Breast epithelium (tissue), 4 donors: ENCODE measurements around the gene NEO1. TPM values are rescaled to one million over a fixed set of nuclear protein-coding genes. Genes with fewer than 3 reads are reported as not detected.
A peak's percentile ranks its signal among the peaks of the same experiment; 100 is the strongest.

Experiments
- DNase-seq, 2 donors: peaks; one replicate each; pipeline ENCODE4 v3.0.0-alpha.2; 2019; ENCODE audit warnings: low spot score in 2 of 2
- H3K27ac ChIP-seq, 2 donors: fragments of 200-600 bp; sonication (generic) in 1 of 2; one replicate each; pipeline ENCODE4 v1.5.1; 2016 to 2019; ENCODE audit warnings: mild to moderate bottlenecking in 1 of 2
- H3K27me3 ChIP-seq, 2 donors: fragments of 200-600 bp; sonication (generic) in 1 of 2; one replicate each; pipeline versions ENCODE4 v1.5.1 to v1.6.0; 2017 to 2019; ENCODE audit warnings: control low read depth in 1 of 2, mild to moderate bottlenecking in 1 of 2
- H3K36me3 ChIP-seq: fragments of 200-600 bp; one replicate; pipeline ENCODE4 v1.5.1; 2019
- H3K4me1 ChIP-seq, 2 donors: fragments of 200-600 bp; sonication (generic); one replicate each; pipeline ENCODE4 v1.5.1; 2016 to 2019; ENCODE audit warnings: control low read depth in 1 of 2
- H3K4me3 ChIP-seq, 3 donors: fragments of 200-600 bp; sonication (generic); 1 replicate in 2 of 3; 2 replicates in 1 of 3; pipeline ENCODE4 v1.5.1; 2016 to 2019; ENCODE audit warnings: mild to moderate bottlenecking in 3 of 3, moderate library complexity in 2 of 3
- H3K9me3 ChIP-seq, 2 donors: fragments of 200-600 bp; sonication (generic) in 1 of 2; one replicate each; pipeline ENCODE4 v1.5.1; 2016 to 2019; ENCODE audit warnings: control low read depth in 1 of 2
- POLR2A ChIP-seq: fragments of 450-650 bp; IDR thresholded peaks from one replicate; pipeline ENCODE4 v1.6.1; 2016; ENCODE audit warnings: antibody characterized with exemption, mild to moderate bottlenecking, moderate library complexity
- POLR2AphosphoS5 ChIP-seq, 3 donors: sonication (generic); formaldehyde crosslinking; IDR thresholded peaks; one replicate each; pipeline ENCODE4 v1.6.1; 2017; ENCODE audit warnings: antibody characterized with exemption in 3 of 3
- intact Hi-C: fragments of 100-400 bp; cut with DNase I; formaldehyde crosslinking; loops from one replicate; pipeline ENCODE4 v1.15.1; 2023; ENCODE audit warnings: low total_unique reads
- total RNA-seq, 3 donors: library from RNA; depleted of rRNA; stranded (reverse); fragments of >200 nt; gene quantifications; one replicate each; pipeline ENCODE4 v1.1.0, GENCODE V29; 2016
- TF ChIP-seq, protein P1 (sequence below), 3 donors: fragments of 450-650 bp; IDR thresholded peaks; one replicate each; pipeline ENCODE4 v1.5.1; 2016 to 2017; ENCODE audit warnings: antibody characterized with exemption in 3 of 3, mild to moderate bottlenecking in 3 of 3, moderate library complexity in 3 of 3

Gene NEO1
- total RNA-seq, 3 donors from 2014 or later, result 21.3 to 66.3 (median 27.5) TPM

DNA sequence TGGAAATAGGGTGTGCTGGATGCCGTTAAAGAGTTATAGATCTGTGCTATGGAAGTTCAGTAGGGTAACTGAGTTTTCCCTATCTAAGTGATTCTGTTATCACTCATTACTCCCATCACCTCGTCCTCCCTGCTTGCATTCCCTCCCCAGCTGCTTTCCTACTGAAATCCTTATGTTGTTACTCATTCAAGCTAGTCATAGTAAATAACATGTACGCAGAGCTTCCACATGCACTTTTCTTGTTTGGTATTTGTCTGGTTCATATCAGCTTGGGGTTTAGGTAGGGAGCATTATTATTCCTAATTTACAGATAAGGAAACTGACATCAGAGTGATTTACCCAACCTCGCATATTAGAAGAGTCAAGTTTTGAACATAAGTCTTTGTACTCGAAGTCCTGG lies 181.4 kb downstream of the NEO1 start:
- Histone ChIP-seq H3K36me3 (no peaks in the 10 kb centered on the region), H3K27ac (no peak overlapping the region), H3K27me3 (no peaks in the 10 kb centered on the region), H3K4me3 (no peak overlapping the region), H3K9me3 (no peaks in the 10 kb centered on the region), H3K4me1 (no peaks in the 10 kb centered on the region)
- no peak for TF ChIP-seq POLR2A
- no peak for TF ChIP-seq POLR2AphosphoS5 (IDR thresholded peaks at IDR 0.05)
- TF ChIP-seq, protein P1, sequence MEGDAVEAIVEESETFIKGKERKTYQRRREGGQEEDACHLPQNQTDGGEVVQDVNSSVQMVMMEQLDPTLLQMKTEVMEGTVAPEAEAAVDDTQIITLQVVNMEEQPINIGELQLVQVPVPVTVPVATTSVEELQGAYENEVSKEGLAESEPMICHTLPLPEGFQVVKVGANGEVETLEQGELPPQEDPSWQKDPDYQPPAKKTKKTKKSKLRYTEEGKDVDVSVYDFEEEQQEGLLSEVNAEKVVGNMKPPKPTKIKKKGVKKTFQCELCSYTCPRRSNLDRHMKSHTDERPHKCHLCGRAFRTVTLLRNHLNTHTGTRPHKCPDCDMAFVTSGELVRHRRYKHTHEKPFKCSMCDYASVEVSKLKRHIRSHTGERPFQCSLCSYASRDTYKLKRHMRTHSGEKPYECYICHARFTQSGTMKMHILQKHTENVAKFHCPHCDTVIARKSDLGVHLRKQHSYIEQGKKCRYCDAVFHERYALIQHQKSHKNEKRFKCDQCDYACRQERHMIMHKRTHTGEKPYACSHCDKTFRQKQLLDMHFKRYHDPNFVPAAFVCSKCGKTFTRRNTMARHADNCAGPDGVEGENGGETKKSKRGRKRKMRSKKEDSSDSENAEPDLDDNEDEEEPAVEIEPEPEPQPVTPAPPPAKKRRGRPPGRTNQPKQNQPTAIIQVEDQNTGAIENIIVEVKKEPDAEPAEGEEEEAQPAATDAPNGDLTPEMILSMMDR (IDR thresholded peaks at IDR 0.05), result no peak
- DNase-seq, result no peak
- intact Hi-C loops, result no loop called here

DNA sequence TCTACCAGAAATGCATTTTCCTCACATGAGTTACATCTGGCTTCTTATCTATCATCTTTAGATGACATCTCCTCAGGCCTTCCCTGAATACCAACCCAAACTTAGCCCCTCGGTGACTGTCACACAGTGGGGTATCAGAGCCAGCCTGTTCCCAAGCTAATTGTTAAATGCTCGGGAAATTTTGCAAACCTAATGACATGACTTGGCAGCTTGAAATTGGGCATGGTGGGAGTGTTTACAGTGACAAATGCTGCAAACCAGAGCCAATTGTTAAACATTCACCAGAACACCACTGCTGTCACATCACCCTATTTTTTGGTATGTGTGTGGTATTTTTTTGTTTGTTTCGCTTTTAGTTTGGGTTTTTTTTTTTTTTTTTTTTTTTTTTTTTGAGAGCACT lies 185.6 kb downstream of the NEO1 start:
- H3K4me3 ChIP-seq, result no peak overlapping the region
- TF ChIP-seq, protein P1 (IDR thresholded peaks at IDR 0.05), result no peak
- TF ChIP-seq POLR2AphosphoS5 (IDR thresholded peaks at IDR 0.05) (no peak), POLR2A (no peak)

DNA sequence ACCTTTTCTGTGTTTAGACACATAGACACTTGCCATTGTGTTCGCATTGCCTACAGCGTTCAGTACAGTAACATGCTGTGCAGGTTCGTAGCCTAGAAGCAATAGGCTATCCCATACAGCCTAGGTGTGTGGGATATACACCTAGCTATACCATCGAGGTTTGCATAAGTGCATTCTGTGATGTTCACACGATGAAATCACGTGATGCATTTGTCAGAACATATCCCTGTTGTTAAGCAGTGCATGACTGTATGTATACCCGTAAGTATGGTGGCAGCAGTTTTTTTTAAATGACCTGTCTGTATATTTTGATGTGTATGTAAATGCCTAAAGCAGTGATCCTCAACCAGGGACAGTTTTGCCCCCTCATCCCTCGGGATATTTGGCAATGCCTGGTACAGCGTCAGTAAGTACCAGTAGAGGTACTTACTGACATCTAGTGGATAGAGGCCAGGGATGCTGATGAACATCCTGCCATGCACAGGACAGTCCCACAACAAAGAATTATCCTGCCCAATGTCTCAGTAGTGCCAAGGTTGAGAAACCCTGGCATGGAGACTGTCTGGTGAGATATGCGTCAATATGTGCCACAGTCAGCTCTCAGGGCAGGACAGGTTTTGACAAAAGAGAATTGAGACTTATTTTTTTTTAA lies 187.4 kb downstream of the NEO1 start:
- no peak overlapping the region for H3K4me3 ChIP-seq
- TF ChIP-seq, protein P1 (IDR thresholded peaks at IDR 0.05), result no peak
- no peak for TF ChIP-seq POLR2A
- no peak for TF ChIP-seq POLR2AphosphoS5 (IDR thresholded peaks at IDR 0.05)
- no peaks in the 10 kb centered on the region for H3K27me3 ChIP-seq
- no peak overlapping the region for H3K27ac ChIP-seq
- H3K4me1 ChIP-seq, result no peaks in the 10 kb centered on the region
- no peaks in the 10 kb centered on the region for H3K9me3 ChIP-seq
- intact Hi-C loops, result no loop called here
- no peaks in the 10 kb centered on the region for H3K36me3 ChIP-seq
- DNase-seq, result no peak

More for the DNA sequence above, 185.6 kb downstream of the NEO1 start:
- H3K27ac ChIP-seq, result no peak overlapping the region
- intact Hi-C loops, result no loop called here
- no peaks in the 10 kb centered on the region for H3K9me3 ChIP-seq
- no peaks in the 10 kb centered on the region for H3K27me3 ChIP-seq
- DNase-seq, result no peak
- H3K4me1 ChIP-seq, result no peaks in the 10 kb centered on the region
- no peaks in the 10 kb centered on the region for H3K36me3 ChIP-seq

DNA sequence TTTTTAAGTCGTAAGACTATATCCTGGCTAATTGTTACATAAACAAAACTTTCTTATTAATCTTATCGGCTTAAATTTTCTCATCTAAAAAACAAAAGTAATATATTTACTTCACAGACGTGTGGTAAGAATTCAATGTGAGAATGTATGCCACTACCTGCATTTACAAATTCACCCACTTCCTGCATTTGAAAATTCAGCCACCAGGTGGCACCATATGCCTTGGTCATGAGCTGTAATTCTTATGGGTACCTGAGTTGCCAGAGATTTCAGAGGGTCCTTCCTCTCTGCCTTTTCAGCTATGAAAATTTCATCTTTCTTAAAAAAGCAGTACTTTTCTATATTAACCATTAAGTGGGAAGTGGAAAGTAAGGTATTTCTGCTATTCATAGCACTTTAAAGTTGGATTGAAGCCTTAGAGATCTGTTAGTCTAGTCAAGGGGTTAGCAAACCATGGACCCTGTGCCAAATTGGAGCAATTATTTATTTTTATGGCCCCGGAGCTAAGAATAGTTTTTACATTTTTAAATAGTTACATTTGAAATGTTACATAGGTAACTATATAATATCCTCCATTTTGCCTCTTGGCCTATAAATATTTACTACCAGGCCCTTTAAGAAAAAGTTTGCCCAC lies 188.7 kb downstream of the NEO1 start:
- H3K4me3 ChIP-seq, result no peak overlapping the region
- H3K4me1 ChIP-seq, result no peaks in the 10 kb centered on the region
- no peaks in the 10 kb centered on the region for H3K27me3 ChIP-seq
- peak; percentile 58 to 70 for DNase-seq
- intact Hi-C loops, result no loop called here
- H3K36me3 ChIP-seq, result no peaks in the 10 kb centered on the region
- TF ChIP-seq, protein P1 (IDR thresholded peaks at IDR 0.05), result peak; percentile 62 to 72 (median 68)
- no peak for TF ChIP-seq POLR2AphosphoS5 (IDR thresholded peaks at IDR 0.05)
- no peak overlapping the region for H3K27ac ChIP-seq
- no peaks in the 10 kb centered on the region for H3K9me3 ChIP-seq

DNA sequence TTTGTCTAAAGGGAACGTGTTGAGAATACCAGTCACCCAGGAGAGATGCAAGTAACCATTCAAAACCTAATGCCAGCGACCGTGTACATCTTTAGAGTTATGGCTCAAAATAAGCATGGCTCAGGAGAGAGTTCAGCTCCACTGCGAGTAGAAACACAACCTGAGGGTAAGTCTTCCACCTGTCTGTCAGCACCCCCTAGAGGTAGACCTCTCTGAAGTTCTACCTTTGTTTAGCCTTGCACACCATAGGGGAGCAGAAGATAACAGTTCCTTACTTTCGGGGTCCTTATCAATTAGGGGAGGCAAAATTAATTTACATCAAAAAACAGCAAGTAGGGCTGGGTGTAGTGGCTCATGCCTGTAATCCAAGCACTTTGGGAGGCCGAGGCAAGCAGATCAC lies 192.1 kb downstream of the NEO1 start:
- intact Hi-C loops, result no loop called here
- DNase-seq, result no peak
- H3K27me3 ChIP-seq, result no peaks in the 10 kb centered on the region
- TF ChIP-seq, protein P1 (IDR thresholded peaks at IDR 0.05), result no peak
- TF ChIP-seq POLR2A (no peak), POLR2AphosphoS5 (IDR thresholded peaks at IDR 0.05) (no peak)
- H3K4me1 ChIP-seq, result no peaks in the 10 kb centered on the region
- no peak overlapping the region for H3K4me3 ChIP-seq
- H3K9me3 ChIP-seq, result no peaks in the 10 kb centered on the region
- H3K36me3 ChIP-seq, result no peaks in the 10 kb centered on the region
- H3K27ac ChIP-seq, result no peak overlapping the region
